ENCODE results near the gene RAB7A. TPM values are rescaled to one million over a fixed set of nuclear protein-coding genes. Genes with fewer than 3 reads are reported as not detected.
"Not testable (repeated sequence)": the region's sequence is repeated elsewhere in the genome, so short reads cannot be mapped to it uniquely, and the experiment has no call there.

RAB7A gene
- polyA plus RNA-seq, 1 donor (not counting 4 experiments of a cell fraction or from before 2014, with no cell fraction given), result 364 TPM

DNA sequence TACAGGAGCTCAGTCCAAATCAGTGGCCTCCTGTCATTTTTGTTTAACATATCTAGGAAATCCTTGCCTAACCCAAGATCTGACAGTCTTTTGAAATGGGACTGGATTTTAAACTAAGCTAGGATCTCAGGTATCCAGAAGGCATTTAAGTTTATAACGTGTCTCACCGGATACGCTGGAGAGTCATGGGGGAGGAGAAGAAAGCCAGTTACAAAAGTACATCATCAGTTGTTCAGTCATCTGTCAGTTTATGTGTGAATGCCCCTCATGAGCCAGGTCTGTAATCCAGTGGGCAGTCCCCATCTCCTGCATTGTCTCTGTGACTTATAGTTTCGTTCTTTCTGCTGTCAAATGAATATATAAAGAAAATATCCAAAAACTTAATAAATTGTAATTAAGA, 44.4 kb downstream of the RAB7A start:
- no peak overlapping the region for H3K9ac ChIP-seq (ENCODE audit: control insufficient read depth, extremely low read depth, insufficient read depth, low read length)
- H3K79me2 ChIP-seq (ENCODE audit: control insufficient read depth, insufficient read depth, low read length), result peaks cover 88% of the 10 kb centered on the region
- no peaks in the 10 kb centered on the region for H3K27me3 ChIP-seq (ENCODE audit: control insufficient read depth, extremely low read depth, insufficient read depth, low read length)
- no peak for DNase-seq (ENCODE audit: low read depth, low spot score)
- H3K4me1 ChIP-seq (ENCODE audit: control insufficient read depth, extremely low read depth, insufficient read depth, low read length), result no peaks in the 10 kb centered on the region
- no peak overlapping the region for H3K27ac ChIP-seq (ENCODE audit: control insufficient read depth, insufficient read depth, low read length)
- no peaks in the 10 kb centered on the region for H3K9me3 ChIP-seq (ENCODE audit: control insufficient read depth, low read depth, low read length)
- peaks cover 0 to 4% of the 10 kb centered on the region in 2 experiments for H3K36me3 ChIP-seq (ENCODE audit: control insufficient read depth in 2 of 2, extremely low read depth in 1 of 2, insufficient read depth in 2 of 2, low read length in 2 of 2)
- H3K9me1 ChIP-seq (ENCODE audit: control insufficient read depth, extremely low read depth, insufficient read depth, low read length), result peaks cover 7% of the 10 kb centered on the region
- TF ChIP-seq EZH2 (IDR thresholded peaks at IDR 0.05; ENCODE audit: low read length), result no peak
- TF ChIP-seq CTCF (optimal IDR thresholded peaks at IDR 0.05 in 1 of 3, IDR thresholded peaks at IDR 0.05 in 1 of 3, conservative IDR thresholded peaks at IDR 0.05 in 1 of 3; ENCODE audit: extremely low read depth in 1 of 3, insufficient read depth in 2 of 3, low read length in 3 of 3), result no peak
- H3K4me2 ChIP-seq (ENCODE audit: control insufficient read depth, extremely low read depth, insufficient read depth, low read depth, low read length), result no peak overlapping the region
- no peak overlapping the region for H2AFZ ChIP-seq (ENCODE audit: control insufficient read depth, low read length)
- no peak overlapping the region for H3K4me3 ChIP-seq (ENCODE audit: control insufficient read depth in 2 of 3, extremely low read depth in 1 of 3, insufficient read depth in 2 of 3, low read depth in 1 of 3, low read length in 3 of 3)
- dilution Hi-C loops (cut with MboI; ENCODE audit: extremely low pct_ligation_motif_present, low sequenced_read_pairs), result no loop called here
- peaks cover 28% of the 10 kb centered on the region for H4K20me1 ChIP-seq (ENCODE audit: control insufficient read depth, extremely low read depth, insufficient read depth, low read length)
- FAIRE-seq, result no peak

DNA sequence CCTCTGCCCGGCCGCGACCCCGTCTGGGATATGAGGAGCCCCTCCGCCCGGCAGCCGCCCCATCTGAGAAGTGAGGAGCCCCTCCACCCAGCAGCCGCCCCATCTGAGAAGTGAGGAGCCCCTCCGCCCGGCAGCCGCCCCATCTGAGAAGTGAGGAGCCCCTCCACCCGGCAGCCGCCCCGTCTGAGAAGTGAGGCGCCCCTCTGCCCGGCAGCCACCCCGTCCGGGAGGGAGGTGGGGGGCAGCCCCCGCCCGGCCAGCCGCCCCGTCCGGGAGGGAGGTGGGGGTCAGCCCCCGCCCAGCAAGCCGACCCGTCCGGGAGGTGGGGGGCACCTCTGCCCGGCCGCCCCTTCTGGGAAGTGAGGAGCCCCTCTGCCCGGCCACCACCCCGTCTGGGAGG, 47.2 kb downstream of the RAB7A start:
- H3K4me2 ChIP-seq (ENCODE audit: control insufficient read depth, extremely low read depth, insufficient read depth, low read depth, low read length); H3K36me3 ChIP-seq (ENCODE audit: control insufficient read depth in 2 of 2, extremely low read depth in 1 of 2, insufficient read depth in 2 of 2, low read length in 2 of 2); H3K9me1 ChIP-seq (ENCODE audit: control insufficient read depth, extremely low read depth, insufficient read depth, low read length); dilution Hi-C loops (cut with MboI; ENCODE audit: extremely low pct_ligation_motif_present, low sequenced_read_pairs); FAIRE-seq; H3K4me3 ChIP-seq (ENCODE audit: control insufficient read depth in 2 of 3, extremely low read depth in 1 of 3, insufficient read depth in 2 of 3, low read depth in 1 of 3, low read length in 3 of 3); H3K4me1 ChIP-seq (ENCODE audit: control insufficient read depth, extremely low read depth, insufficient read depth, low read length); H3K9ac ChIP-seq (ENCODE audit: control insufficient read depth, extremely low read depth, insufficient read depth, low read length); H3K27me3 ChIP-seq (ENCODE audit: control insufficient read depth, extremely low read depth, insufficient read depth, low read length); H3K9me3 ChIP-seq (ENCODE audit: control insufficient read depth, low read depth, low read length); H3K27ac ChIP-seq (ENCODE audit: control insufficient read depth, insufficient read depth, low read length); H2AFZ ChIP-seq (ENCODE audit: control insufficient read depth, low read length); DNase-seq (ENCODE audit: low read depth, low spot score): not testable (repeated sequence)
- peaks cover 89% of the 10 kb centered on the region for H3K79me2 ChIP-seq (ENCODE audit: control insufficient read depth, insufficient read depth, low read length)
- peaks cover 23% of the 10 kb centered on the region for H4K20me1 ChIP-seq (ENCODE audit: control insufficient read depth, extremely low read depth, insufficient read depth, low read length)

- H3K4me1 ChIP-seq (ENCODE audit: control insufficient read depth, extremely low read depth, insufficient read depth, low read length); dilution Hi-C loops (cut with MboI; ENCODE audit: extremely low pct_ligation_motif_present, low sequenced_read_pairs): not testable (repeated sequence)
- H4K20me1 ChIP-seq (ENCODE audit: control insufficient read depth, extremely low read depth, insufficient read depth, low read length), result peaks cover 20% of the 10 kb centered on the region
Observed at GRCh38 chr3:128773592-128773991, 47.6 kb downstream of the RAB7A start.

More at GRCh38 chr3:128773592-128773991, 47.6 kb downstream of the RAB7A start:
- DNase-seq (ENCODE audit: low read depth, low spot score); H3K9ac ChIP-seq (ENCODE audit: control insufficient read depth, extremely low read depth, insufficient read depth, low read length); H3K27me3 ChIP-seq (ENCODE audit: control insufficient read depth, extremely low read depth, insufficient read depth, low read length); H3K4me2 ChIP-seq (ENCODE audit: control insufficient read depth, extremely low read depth, insufficient read depth, low read depth, low read length); FAIRE-seq; H3K36me3 ChIP-seq (ENCODE audit: control insufficient read depth in 2 of 2, extremely low read depth in 1 of 2, insufficient read depth in 2 of 2, low read length in 2 of 2); H3K9me1 ChIP-seq (ENCODE audit: control insufficient read depth, extremely low read depth, insufficient read depth, low read length); H3K4me3 ChIP-seq (ENCODE audit: control insufficient read depth in 2 of 3, extremely low read depth in 1 of 3, insufficient read depth in 2 of 3, low read depth in 1 of 3, low read length in 3 of 3); H3K27ac ChIP-seq (ENCODE audit: control insufficient read depth, insufficient read depth, low read length); H2AFZ ChIP-seq (ENCODE audit: control insufficient read depth, low read length); H3K9me3 ChIP-seq (ENCODE audit: control insufficient read depth, low read depth, low read length): not testable (repeated sequence)
- H3K79me2 ChIP-seq (ENCODE audit: control insufficient read depth, insufficient read depth, low read length), result peaks cover 89% of the 10 kb centered on the region
